Activated CD4-positive, alpha-beta T cell treated with anti-CD3 and anti-CD28 coated beads for 36 hours (primary cell): Measurements from ENCODE around the gene BTBD7. TPM values are rescaled to one million over a fixed set of nuclear protein-coding genes. Genes with fewer than 3 reads are reported as not detected.

ENCODE experiments used
- ATAC-seq: fragments of 200-7000 bp; cut with Tn5 transposase; one replicate; pipeline ENCODE4 v1.10.0; 2021; ENCODE audit warnings: mild to moderate bottlenecking, moderate library complexity
- CTCF ChIA-PET: fragments of 350-600 bp; sonication (Branson Sonifier 250); formaldehyde crosslinking; loops from one replicate; lab custom pipeline; 2021; ENCODE audit warnings: antibody characterized with exemption; lab: Charles Lee
- POLR2A ChIA-PET: fragments of 350-600 bp; sonication (Branson Sonifier 250); formaldehyde crosslinking; loops from one replicate; lab custom pipeline; 2021; ENCODE audit warnings: antibody characterized with exemption, inconsistent platforms; lab: Charles Lee
- DNase-seq: peaks from one replicate; pipeline ENCODE4 v3.0.0-alpha.2; 2020
- H3K27ac Mint-ChIP-seq: one replicate; pipeline ENCODE4 v1.8.0; 2021; ENCODE audit warnings: mixed read lengths
- H3K27me3 Mint-ChIP-seq: one replicate; pipeline ENCODE4 v1.8.0; 2021; ENCODE audit warnings: mixed read lengths
- H3K36me3 Mint-ChIP-seq: one replicate; pipeline ENCODE4 v1.8.0; 2021; ENCODE audit warnings: low read depth, mixed read lengths
- H3K4me1 Mint-ChIP-seq: one replicate; pipeline ENCODE4 v1.8.0; 2021; ENCODE audit warnings: mixed read lengths
- H3K4me3 Mint-ChIP-seq: one replicate; pipeline ENCODE4 v1.8.0; 2021; ENCODE audit warnings: mild to moderate bottlenecking, moderate library complexity, mixed read lengths
- H3K9me3 Mint-ChIP-seq: one replicate; pipeline ENCODE4 v1.8.0; 2021; ENCODE audit warnings: low read depth, mixed read lengths
- intact Hi-C, 2 experiments: fragments of 100-400 bp; cut with DNase I in 1 of 2; cut with micrococcal nuclease in 1 of 2; formaldehyde crosslinking; loops; one replicate each; pipeline versions ENCODE4 v1.14.2 to v1.15.1; 2022 to 2024; cut with DNase I, micrococcal nuclease
- total RNA-seq, 2 experiments: library from RNA; stranded (reverse); gene quantifications; one replicate each; pipeline ENCODE4 v1.2.3, GENCODE V29; 2021

The BTBD7 gene
- total RNA-seq, 2 experiments from 2014 or later: 6.5 to 9.5 TPM

DNA sequence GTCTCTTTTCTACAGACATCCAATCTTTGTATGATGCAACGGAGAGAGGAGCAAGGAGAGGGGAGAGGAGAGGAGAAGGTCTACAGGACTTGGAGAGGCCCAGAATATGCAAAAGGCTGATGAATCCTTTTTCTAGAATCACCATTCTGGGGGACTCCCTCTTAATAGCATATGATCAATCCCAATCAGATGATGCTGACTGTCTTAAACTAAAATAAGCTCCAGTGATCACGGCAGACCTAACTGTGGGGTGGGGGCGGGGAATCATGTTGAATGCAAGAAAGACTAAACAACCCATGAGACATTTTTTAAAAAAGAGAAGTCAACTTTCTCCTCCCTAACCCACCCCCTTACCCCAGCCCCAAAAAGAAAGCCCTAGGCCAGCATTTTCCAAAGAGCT, 33.4 kb downstream of the BTBD7 start:
- CTCF ChIA-PET: interaction anchor here (0.6 kb wide), 1 partner anchor 736 kb away, joined by 3 read pairs; no protein-coding TSS in a partner anchor
- H3K27ac Mint-ChIP-seq: no peak overlapping the region
- H3K36me3 Mint-ChIP-seq: peaks cover 3% of the 10 kb centered on the region
- POLR2A ChIA-PET: no interaction called here
- intact Hi-C loops: no loop called here
- DNase-seq (no peak), ATAC-seq (no peak)
- no peaks in the 10 kb centered on the region for H3K27me3 Mint-ChIP-seq
- no peak overlapping the region for H3K4me3 Mint-ChIP-seq
- peaks cover 14% of the 10 kb centered on the region for H3K4me1 Mint-ChIP-seq
- H3K9me3 Mint-ChIP-seq: no peaks in the 10 kb centered on the region

DNA sequence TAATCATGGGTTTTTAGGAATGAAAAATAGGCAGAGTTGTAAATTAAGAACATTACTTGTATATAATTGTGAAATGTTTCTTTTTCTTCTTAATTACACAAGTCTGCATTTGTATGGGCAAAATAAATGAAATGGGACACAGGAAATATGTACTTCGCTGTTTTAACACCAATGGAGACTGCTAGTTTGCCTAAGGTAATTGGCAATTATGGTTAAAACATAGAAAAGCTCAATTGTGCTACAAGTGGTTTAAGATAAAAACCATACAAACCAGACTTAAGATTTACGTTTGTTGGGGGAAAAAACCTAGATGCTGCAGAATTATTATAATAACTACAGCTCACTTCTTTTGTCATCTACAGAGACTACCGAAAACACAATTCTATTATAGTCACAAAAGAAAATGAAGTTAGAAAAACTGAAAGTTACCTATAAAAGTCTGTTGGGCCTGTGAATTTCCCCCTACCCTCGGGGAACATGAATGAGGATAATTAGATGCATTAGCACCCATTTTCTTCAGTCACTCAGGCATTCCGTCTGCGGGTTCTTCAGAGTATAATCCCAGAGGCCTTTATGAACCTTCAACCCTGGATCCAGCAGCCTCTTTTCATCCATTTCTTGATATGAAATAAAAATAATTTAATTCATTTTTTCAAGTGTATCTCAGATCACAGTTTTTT, 37.2 kb downstream of the BTBD7 start:
- no peaks in the 10 kb centered on the region for H3K9me3 Mint-ChIP-seq

DNA sequence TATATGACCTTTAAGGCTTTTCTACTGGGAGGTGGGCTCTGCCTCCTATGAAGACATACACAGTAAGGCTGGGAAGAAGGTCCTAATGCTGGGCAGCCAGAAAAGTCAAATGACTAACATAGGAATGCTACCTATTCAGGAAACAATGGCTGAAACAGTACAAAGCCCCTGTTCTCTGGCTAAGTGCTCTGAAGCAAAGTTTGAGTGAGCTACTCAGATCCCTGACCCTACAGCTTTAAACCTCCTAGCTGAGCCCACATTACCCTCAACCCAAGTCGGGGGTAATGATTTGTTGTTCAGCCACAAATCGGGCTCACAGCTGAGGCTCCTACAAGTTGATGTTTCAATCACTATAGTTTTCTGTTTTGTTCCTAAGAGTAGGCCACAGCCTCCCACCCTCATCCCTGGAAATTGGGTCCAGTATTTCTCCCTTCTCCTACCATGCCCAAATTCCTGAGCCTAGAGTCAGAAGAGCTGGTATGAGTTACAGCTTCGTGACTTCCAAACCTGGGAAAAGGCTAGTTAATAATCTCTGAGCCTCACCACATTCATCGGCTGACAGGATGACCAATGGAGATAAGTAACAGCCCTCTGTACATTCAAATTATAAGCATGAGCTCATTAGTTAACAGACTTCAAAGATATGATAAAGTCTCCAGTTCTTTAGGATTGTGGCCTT, 46.5 kb downstream of the BTBD7 start:
- DNase-seq (no peak), ATAC-seq (no peak)
- intact Hi-C loops: no loop called here
- ChIA-PET POLR2A (no interaction called here), CTCF (no interaction called here)
- Mint-ChIP-seq H3K27me3 (no peaks in the 10 kb centered on the region), H3K4me3 (no peak overlapping the region), H3K36me3 (peaks cover 5% of the 10 kb centered on the region), H3K9me3 (no peaks in the 10 kb centered on the region), H3K4me1 (peaks cover 7% of the 10 kb centered on the region), H3K27ac (no peak overlapping the region)

More for the DNA sequence above, 37.2 kb downstream of the BTBD7 start:
- Mint-ChIP-seq H3K27me3 (no peaks in the 10 kb centered on the region), H3K4me3 (no peak overlapping the region), H3K27ac (no peak overlapping the region), H3K4me1 (peaks cover 8% of the 10 kb centered on the region), H3K36me3 (peaks cover 7% of the 10 kb centered on the region)
- ATAC-seq: no peak
- POLR2A ChIA-PET: no interaction called here
- intact Hi-C loops: no loop called here
- no peak for DNase-seq
- CTCF ChIA-PET: interaction anchor here (0.8 to 1.1 kb wide), 3 partner anchors 28 to 182 kb away, joined by 3 read pairs; no protein-coding TSS in a partner anchor

DNA sequence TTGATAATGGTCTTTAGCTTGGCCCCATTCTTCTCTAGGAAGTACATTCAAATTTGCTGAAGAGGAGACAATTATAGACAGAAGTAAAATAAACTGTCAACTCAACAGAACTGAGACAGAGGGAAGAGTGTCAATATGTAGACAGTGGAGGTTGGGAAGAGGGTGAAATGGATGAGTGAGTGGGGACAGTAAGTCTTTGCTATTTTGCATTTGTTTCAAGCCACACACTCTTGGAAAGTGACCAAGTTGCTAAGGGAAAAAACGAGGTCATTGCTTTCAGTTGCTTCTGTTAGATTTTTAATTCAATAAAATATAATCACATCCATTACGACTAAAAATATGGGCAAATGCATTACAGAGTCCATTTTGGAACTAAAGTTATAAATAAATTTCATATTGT, 47.8 kb downstream of the BTBD7 start:
- CTCF ChIA-PET: no interaction called here
- H3K4me3 Mint-ChIP-seq: no peak overlapping the region
- intact Hi-C loops: no loop called here
- DNase-seq (no peak), ATAC-seq (no peak)
- H3K27ac Mint-ChIP-seq: no peak overlapping the region
- peaks cover 7% of the 10 kb centered on the region for H3K4me1 Mint-ChIP-seq
- H3K27me3 Mint-ChIP-seq: no peaks in the 10 kb centered on the region
- H3K9me3 Mint-ChIP-seq: no peaks in the 10 kb centered on the region
- H3K36me3 Mint-ChIP-seq: peaks cover 5% of the 10 kb centered on the region
- POLR2A ChIA-PET: no interaction called here

DNA sequence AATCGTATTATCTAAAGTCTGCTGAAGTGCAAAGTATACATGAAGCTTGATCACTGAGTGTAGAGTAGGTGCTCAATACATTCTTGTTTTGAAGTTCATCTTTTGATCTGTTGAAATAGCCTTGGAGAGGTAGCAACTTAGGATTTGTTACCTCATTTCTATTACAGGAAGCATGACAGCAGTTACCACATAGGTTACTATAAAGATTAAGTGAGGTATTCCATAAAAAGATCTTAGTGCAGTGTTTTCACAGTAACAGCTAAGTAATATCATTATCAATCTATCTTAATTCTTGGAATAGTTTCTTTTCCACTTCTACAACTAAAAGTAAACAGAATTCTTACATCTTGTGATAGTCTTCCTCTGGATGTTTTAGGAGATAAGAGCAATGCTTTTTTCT, 50.9 kb downstream of the BTBD7 start:
- intact Hi-C loops: no loop called here
- no peak for DNase-seq
- ATAC-seq: no peak
- Mint-ChIP-seq H3K36me3 (peaks cover 7% of the 10 kb centered on the region), H3K27me3 (no peaks in the 10 kb centered on the region), H3K4me1 (peaks cover 7% of the 10 kb centered on the region), H3K9me3 (no peaks in the 10 kb centered on the region), H3K4me3 (no peak overlapping the region), H3K27ac (no peak overlapping the region)
- CTCF ChIA-PET: no interaction called here
- POLR2A ChIA-PET: no interaction called here

DNA sequence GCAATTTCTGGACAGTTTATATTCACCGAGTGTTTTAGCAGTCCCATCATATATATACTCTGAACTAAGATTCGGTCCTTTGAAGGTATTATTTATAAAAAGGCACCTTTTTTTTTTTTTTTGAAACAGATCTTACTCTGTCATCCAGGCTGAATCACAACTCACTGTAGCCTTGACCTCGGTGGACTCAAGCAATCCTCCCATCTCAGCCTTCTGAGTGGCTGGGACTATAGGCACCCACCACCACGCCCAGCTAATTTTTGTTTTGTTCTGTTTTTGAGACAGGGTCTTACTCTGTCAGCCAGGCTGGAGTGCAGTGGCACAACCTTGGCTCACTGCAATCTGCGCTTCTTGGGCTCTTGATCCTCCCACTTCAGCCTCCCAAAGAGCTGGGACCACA, 52.1 kb downstream of the BTBD7 start:
- CTCF ChIA-PET: no interaction called here
- Mint-ChIP-seq H3K4me3 (no peak overlapping the region), H3K36me3 (peaks cover 5% of the 10 kb centered on the region), H3K4me1 (peaks cover 7% of the 10 kb centered on the region), H3K27ac (no peak overlapping the region), H3K9me3 (no peaks in the 10 kb centered on the region), H3K27me3 (no peaks in the 10 kb centered on the region)
- ATAC-seq (no peak), DNase-seq (no peak)
- POLR2A ChIA-PET: no interaction called here
- intact Hi-C loops: no loop called here

DNA sequence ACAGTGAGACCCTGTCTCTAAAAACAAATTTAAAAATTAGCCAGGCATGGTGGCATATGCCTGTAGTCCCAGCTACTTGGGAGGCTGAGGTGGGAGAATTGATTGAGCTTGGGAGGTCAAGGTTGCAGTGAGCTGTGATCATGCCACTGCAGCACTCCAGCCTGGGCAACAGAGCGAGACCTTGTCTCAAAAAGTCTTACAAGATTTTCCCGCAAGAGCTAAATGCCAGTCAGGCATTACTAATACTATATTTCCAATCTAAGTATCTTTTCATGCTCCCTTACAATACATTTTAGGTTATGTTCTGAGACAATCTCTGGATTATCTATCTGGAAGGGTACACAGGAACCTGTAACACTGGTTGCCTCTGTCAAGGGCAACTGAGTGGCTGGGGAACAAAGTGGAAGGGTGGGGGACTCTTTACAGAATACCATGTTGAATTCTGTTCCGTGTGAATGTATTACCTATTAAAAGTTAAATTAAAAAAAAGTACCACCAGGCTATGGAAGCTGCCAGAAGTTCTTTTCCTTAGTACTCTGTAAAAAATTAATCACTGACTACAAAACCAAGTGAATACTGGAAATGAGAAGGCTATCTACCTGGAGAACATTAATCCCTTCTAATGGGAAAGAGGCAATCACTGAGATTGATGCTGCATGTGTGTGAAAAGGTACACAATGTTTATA, 56.7 kb downstream of the BTBD7 start:
- Mint-ChIP-seq H3K4me3 (no peak overlapping the region), H3K4me1 (no peaks in the 10 kb centered on the region), H3K9me3 (no peaks in the 10 kb centered on the region), H3K36me3 (peaks cover 6% of the 10 kb centered on the region), H3K27me3 (no peaks in the 10 kb centered on the region), H3K27ac (no peak overlapping the region)
- ChIA-PET POLR2A (no interaction called here), CTCF (no interaction called here)
- ATAC-seq: no peak
- DNase-seq: no peak
- intact Hi-C loops: no loop called here

DNA sequence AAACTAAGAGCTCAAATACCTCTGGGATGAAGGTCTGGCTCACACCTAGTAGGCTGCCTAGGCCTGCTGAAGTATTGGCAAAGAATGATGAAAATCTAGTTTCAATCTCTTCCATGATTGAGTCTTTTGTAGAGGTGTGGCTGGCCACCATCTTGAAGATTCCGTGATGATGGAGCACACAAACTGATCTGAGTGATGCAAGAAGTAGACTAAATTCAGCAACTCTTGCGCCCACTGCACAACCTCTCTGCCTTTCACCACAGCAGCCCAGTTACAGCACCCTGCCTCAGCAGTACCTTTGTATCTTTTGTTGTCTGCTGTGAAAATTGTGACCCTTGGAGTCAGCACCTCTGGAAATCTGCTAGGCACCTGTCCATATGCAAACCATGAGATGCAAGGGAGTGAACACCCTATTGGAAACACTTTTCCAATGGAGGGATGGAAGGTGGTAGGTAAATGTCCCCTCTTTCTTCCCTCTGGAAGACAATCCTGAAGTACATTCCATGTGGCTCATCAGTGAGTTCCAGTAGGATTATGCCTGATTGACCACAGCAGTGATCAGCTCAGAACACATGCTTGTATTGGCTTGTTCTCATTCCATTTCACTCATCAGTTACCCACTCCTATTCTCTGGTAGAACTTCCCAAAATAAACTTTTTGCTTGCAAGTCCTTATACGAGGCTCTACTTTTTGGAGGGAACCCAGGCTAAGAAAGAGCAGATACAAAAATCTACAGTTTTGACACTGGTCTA, 58.6 kb downstream of the BTBD7 start:
- intact Hi-C loops: no loop called here
- POLR2A ChIA-PET: no interaction called here
- Mint-ChIP-seq H3K4me3 (no peak overlapping the region), H3K27ac (no peak overlapping the region), H3K27me3 (no peaks in the 10 kb centered on the region), H3K9me3 (no peaks in the 10 kb centered on the region), H3K4me1 (peaks cover 5% of the 10 kb centered on the region), H3K36me3 (peaks cover 6% of the 10 kb centered on the region)
- DNase-seq: no peak
- CTCF ChIA-PET: interaction anchor here (0.9 kb wide), 1 partner anchor 13 kb away, joined by 4 read pairs; no protein-coding TSS in a partner anchor
- no peak for ATAC-seq

DNA sequence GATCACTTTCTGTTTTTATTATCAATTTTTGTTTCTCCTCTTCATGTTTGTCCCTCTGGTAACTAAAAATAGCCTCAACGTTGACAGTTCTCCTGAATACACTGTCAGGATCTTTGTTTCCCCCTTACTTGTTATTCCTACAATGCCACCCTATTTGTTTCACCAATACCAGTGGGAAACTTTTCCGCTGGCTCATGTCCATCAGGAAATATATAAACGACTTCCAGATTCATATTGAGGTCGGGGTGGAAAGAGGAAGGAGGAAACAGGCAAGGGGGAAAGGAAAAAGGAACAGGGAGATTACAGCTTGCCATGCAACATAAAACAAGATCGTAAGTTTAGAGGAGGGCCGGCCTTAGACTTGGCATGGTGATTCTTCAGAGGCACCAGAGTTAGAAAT, 61.7 kb downstream of the BTBD7 start:
- CTCF ChIA-PET: no interaction called here
- no peaks in the 10 kb centered on the region for H3K9me3 Mint-ChIP-seq

DNA sequence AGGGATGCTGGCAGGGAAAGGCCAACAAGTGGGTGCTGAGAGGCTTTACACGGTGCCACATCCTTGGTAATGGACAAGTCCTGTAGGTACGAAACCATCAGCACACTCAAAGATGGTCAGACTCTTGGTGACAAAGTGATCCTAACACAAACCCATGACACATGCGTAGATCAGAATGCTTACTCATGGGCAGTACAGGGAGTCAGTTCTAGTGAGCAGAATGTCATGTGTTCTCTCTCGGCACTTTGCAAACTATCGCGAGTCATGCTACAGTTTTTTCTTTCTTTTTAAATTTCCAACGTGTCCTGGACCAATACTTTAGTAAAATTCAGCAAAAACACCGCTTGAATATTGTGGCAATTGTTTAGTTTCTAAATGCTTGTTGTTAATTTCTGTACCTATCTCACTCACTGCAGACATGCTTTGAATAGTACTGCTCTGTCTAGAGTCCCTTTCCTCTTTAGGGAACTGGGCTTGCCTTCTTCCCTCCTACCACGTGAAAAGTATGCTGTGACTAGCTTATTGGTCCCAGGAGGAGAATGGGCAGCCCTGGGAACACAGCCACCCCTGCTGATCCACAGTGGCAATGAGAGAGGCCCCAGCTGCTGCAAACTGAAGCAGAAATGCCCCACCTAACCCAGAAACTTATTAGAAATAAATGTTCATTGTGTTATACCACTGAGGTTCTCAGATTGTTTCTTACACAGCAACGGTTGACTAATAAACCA, 63.3 kb downstream of the BTBD7 start:
- H3K27me3 Mint-ChIP-seq: no peaks in the 10 kb centered on the region
- no peaks in the 10 kb centered on the region for H3K9me3 Mint-ChIP-seq
- ATAC-seq (peak; percentile 70), DNase-seq (no peak)
- CTCF ChIA-PET: interaction anchor here (1.5 kb wide), 1 partner anchor 28 kb away, joined by 3 read pairs; no protein-coding TSS in a partner anchor
- POLR2A ChIA-PET: no interaction called here
- H3K4me1 Mint-ChIP-seq: peaks cover 8% of the 10 kb centered on the region
- no peak overlapping the region for H3K4me3 Mint-ChIP-seq
- intact Hi-C loops: no loop called here
- no peak overlapping the region for H3K27ac Mint-ChIP-seq
- H3K36me3 Mint-ChIP-seq: peaks cover 6% of the 10 kb centered on the region

More for the DNA sequence above, 61.7 kb downstream of the BTBD7 start:
- intact Hi-C loops: no loop called here
- ATAC-seq (no peak), DNase-seq (no peak)
- Mint-ChIP-seq H3K36me3 (peaks cover 3% of the 10 kb centered on the region), H3K4me1 (peaks cover 6% of the 10 kb centered on the region), H3K27me3 (no peaks in the 10 kb centered on the region), H3K27ac (no peak overlapping the region), H3K4me3 (no peak overlapping the region)
- POLR2A ChIA-PET: no interaction called here

DNA sequence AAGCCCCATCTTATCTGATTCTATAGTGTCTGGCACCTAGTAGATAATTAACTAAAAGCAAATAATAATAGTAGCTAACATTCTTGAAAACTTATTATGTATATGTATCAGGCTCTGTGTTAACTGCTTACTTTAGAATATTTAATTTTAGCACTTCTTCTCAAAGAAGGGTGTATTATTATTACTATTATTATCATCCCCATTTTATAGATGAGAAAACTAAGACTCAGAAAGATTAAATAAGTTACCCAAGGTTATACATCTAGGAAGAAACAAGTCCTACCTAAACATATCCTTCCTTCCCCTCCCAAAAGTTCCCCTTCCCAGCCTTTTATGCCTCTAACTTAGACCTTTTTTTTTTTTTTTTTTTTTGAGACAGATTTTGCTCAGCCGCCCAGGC, 64.4 kb downstream of the BTBD7 start:
- Mint-ChIP-seq H3K4me1 (peaks cover 15% of the 10 kb centered on the region), H3K4me3 (no peak overlapping the region), H3K27ac (no peak overlapping the region), H3K27me3 (no peaks in the 10 kb centered on the region), H3K9me3 (no peaks in the 10 kb centered on the region), H3K36me3 (peaks cover 8% of the 10 kb centered on the region)
- ChIA-PET CTCF (interaction anchor here (0.7 to 1.5 kb wide), 3 partner anchors 18 to 38 kb away, joined by 3 read pairs; no protein-coding TSS in a partner anchor), POLR2A (no interaction called here)
- DNase-seq (no peak), ATAC-seq (no peak)
- intact Hi-C loops: no loop called here
